Endothelial cell of umbilical vein (primary cell): ENCODE measurements around the gene JAZF1. TPM values are rescaled to one million over a fixed set of nuclear protein-coding genes. Genes with fewer than 3 reads are reported as not detected.

Experiments
- BruUV-seq: library from RNA; stranded (reverse); fragments of 400-500 nt; replicated peaks from 2 replicates; lab custom pipeline; 2021; lab: Mats Ljungman, UMichigan
- CTCF ChIA-PET: fragments of 300-600, 350-600 bp; sonication (Branson Sonifier 250); formaldehyde crosslinking; loops from one replicate; lab custom pipeline; 2021; ENCODE audit warnings: antibody characterized with exemption, inconsistent platforms; lab: Charles Lee
- POLR2A ChIA-PET: fragments of 300-600, 350-600 bp; sonication (Branson Sonifier 250); formaldehyde crosslinking; loops from one replicate; lab custom pipeline; 2021; ENCODE audit warnings: antibody characterized with exemption, inconsistent platforms; lab: Charles Lee
- DNase-seq: peaks from one replicate; pipeline ENCODE4 v3.0.0-alpha.2; 2011; ENCODE audit warnings: low read depth, low spot score
- FAIRE-seq: peaks from 2 replicates; lab custom pipeline; 2011; peaks lifted over from hg19 to GRCh38; lab: Jason Lieb, UNC
- H2AFZ ChIP-seq: 2 replicates; pipeline ENCODE4 v1.6.0; 2012; ENCODE audit warnings: low read depth, low read length, control low read depth, inconsistent platforms
- H3K27ac ChIP-seq: 2 replicates; pipeline ENCODE4 v1.5.1; 2011; ENCODE audit warnings: low read depth, mild to moderate bottlenecking, control low read depth, low read length, moderate library complexity; ENCODE audit not compliant: insufficient read depth
- H3K27me3 ChIP-seq, 2 experiments: 2 replicates each; pipeline versions ENCODE4 v1.6.0 to v1.6.1; 2011; ENCODE audit warnings: low read length in 2 of 2, mixed read lengths in 1 of 2; ENCODE audit not compliant: control insufficient read depth in 2 of 2, insufficient read depth in 2 of 2
- H3K36me3 ChIP-seq, 2 experiments: 2 replicates in 1 of 2; 3 replicates in 1 of 2; pipeline ENCODE4 v1.5.1; 2011; ENCODE audit warnings: low read length in 2 of 2, mild to moderate bottlenecking in 1 of 2, moderate library complexity in 1 of 2; ENCODE audit not compliant: control insufficient read depth in 2 of 2, insufficient read depth in 2 of 2; ENCODE audit errors: extremely low read depth in 1 of 2
- H3K4me1 ChIP-seq: 3 replicates; pipeline ENCODE4 v1.5.1; 2011; ENCODE audit warnings: mild to moderate bottlenecking, low read length; ENCODE audit not compliant: control insufficient read depth, insufficient read depth; ENCODE audit errors: extremely low read depth
- H3K4me2 ChIP-seq: 2 replicates; pipeline ENCODE4 v1.6.1; 2011; ENCODE audit warnings: low read length, control low read depth, mixed read lengths; ENCODE audit not compliant: insufficient read depth
- H3K4me3 ChIP-seq, 3 experiments: fragments of 200-600 bp in 1 of 3; sonication (generic), shearing (Covaris generic) in 1 of 3; replicated peaks in 1 of 3; 2 replicates each; pipeline ENCODE4 v1.5.1; 2011 to 2016; ENCODE audit warnings: control low read depth in 3 of 3, low read length in 3 of 3, mild to moderate bottlenecking in 2 of 3, inconsistent platforms in 1 of 3, low read depth in 1 of 3, moderate library complexity in 1 of 3; ENCODE audit not compliant: insufficient read depth in 1 of 3
- H3K79me2 ChIP-seq: 2 replicates; pipeline ENCODE4 v1.6.0; 2012; ENCODE audit warnings: low read length, inconsistent platforms; ENCODE audit not compliant: control insufficient read depth, insufficient read depth
- H3K9ac ChIP-seq: replicated peaks from 2 replicates; pipeline ENCODE3; 2011; ENCODE audit warnings: low read length, control low read depth; ENCODE audit not compliant: insufficient read depth; ENCODE audit errors: extremely low read depth
- H3K9me1 ChIP-seq: replicated peaks from 3 replicates; pipeline ENCODE4 v1.6.0; 2011; ENCODE audit warnings: mild to moderate bottlenecking, low read length; ENCODE audit not compliant: control insufficient read depth, insufficient read depth; ENCODE audit errors: extremely low read depth
- H3K9me3 ChIP-seq: replicated peaks from 2 replicates; pipeline ENCODE4 v1.5.1; 2012; ENCODE audit warnings: low read length, inconsistent platforms; ENCODE audit not compliant: control insufficient read depth, insufficient read depth
- H4K20me1 ChIP-seq: replicated peaks from 2 replicates; pipeline ENCODE3; 2011; ENCODE audit warnings: mild to moderate bottlenecking, low read length; ENCODE audit not compliant: control insufficient read depth, insufficient read depth; ENCODE audit errors: extremely low read depth
- CTCF ChIP-seq, 2 donors: IDR thresholded peaks; 1 replicate in 1 of 2; 2 replicates in 1 of 2; pipeline ENCODE4 v1.5.1; 2011; ENCODE audit warnings: low read length in 2 of 2, mild to moderate bottlenecking in 2 of 2, moderate library complexity in 2 of 2, control low read depth in 1 of 2, inconsistent platforms in 1 of 2, low read depth in 1 of 2; ENCODE audit not compliant: insufficient read depth in 1 of 2; ENCODE audit errors: extremely low read depth in 1 of 2
- EZH2 ChIP-seq: IDR thresholded peaks from 2 replicates; pipeline ENCODE4 v1.6.1; 2012; ENCODE audit warnings: borderline replicate concordance, low read depth, mild to moderate bottlenecking, moderate library complexity, low read length, inconsistent platforms; ENCODE audit not compliant: severe bottlenecking
- FOS ChIP-seq: IDR thresholded peaks from 2 replicates; pipeline ENCODE4 v1.6.1; 2011; ENCODE audit warnings: mild to moderate bottlenecking, low read length, moderate library complexity, borderline replicate concordance; ENCODE audit not compliant: insufficient read depth
- GATA2 ChIP-seq: IDR thresholded peaks from 2 replicates; pipeline ENCODE4 v1.7.0; 2011; ENCODE audit warnings: low read depth, mild to moderate bottlenecking, moderate library complexity, mixed read lengths, low read length; ENCODE audit not compliant: insufficient read length, insufficient read depth
- JUN ChIP-seq: IDR thresholded peaks from 2 replicates; pipeline ENCODE4 v1.6.1; 2011; ENCODE audit warnings: borderline replicate concordance, low read depth; ENCODE audit not compliant: insufficient read length, insufficient read depth
- MYC ChIP-seq: IDR thresholded peaks from one replicate; pipeline ENCODE4 v1.6.1; 2011; ENCODE audit warnings: mild to moderate bottlenecking, low read depth, low read length
- POLR2A ChIP-seq: IDR thresholded peaks from 2 replicates; pipeline ENCODE4 v1.6.1; 2012; ENCODE audit warnings: low read depth, mild to moderate bottlenecking, control low read depth, low read length
- POLR2AphosphoS5 ChIP-seq: IDR thresholded peaks from 2 replicates; pipeline ENCODE4 v1.6.1; 2012; ENCODE audit warnings: low read depth, mild to moderate bottlenecking, control low read depth, low read length, moderate library complexity; ENCODE audit not compliant: insufficient read depth
- dilution Hi-C: fragments of 300-500 bp; cut with MboI; formaldehyde crosslinking; loops from one replicate; pipeline ENCODE4 v1.15.0; 2019; ENCODE audit warnings: low sequenced_read_pairs; ENCODE audit not compliant: extremely low pct_ligation_motif_present
- intact Hi-C: fragments of 100-400 bp; cut with micrococcal nuclease; formaldehyde crosslinking; loops from one replicate; pipeline ENCODE4 v1.10.0; 2022
- polyA plus RNA-seq, 4 experiments: library from polyadenylated mRNA; depleted of rRNA in 3 of 4; stranded (reverse) in 3 of 4; unstranded in 1 of 4; fragments of >200 nt; gene quantifications; 2 replicates each; pipeline versions ENCODE4 v1.2.1 to v1.2.3, GENCODE V29; 2011 to 2012; ENCODE audit warnings: missing spikeins in 1 of 4
- total RNA-seq: library from RNA; stranded (reverse); gene quantifications from 2 replicates; pipeline ENCODE4 v1.2.3, GENCODE V29; 2021
- TF ChIP-seq, protein P1 (sequence below): IDR thresholded peaks from 2 replicates; pipeline ENCODE4 v1.6.1; 2011; ENCODE audit not compliant: insufficient read depth, insufficient read length

The JAZF1 gene
- total and polyA plus RNA-seq, 2 donors (not counting 3 experiments of a cell fraction or from before 2014, with no cell fraction given) = 2.5 to 16.9 TPM

DNA sequence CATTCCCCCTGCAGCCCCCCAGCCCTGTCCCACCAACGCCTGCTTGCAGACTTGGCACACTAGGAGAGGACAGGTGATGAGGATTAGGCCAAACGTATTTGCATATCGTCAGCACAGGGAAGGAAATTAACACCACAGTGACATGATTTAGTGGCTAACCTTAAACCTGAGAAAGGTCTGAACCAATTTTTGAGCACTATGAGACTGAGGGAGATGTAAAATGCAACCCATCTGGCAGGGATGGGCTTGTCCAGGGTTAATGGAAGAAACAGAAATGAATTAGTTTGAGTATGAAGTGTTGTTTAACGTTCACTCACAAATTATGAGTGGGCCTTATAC lies 257.0 kb downstream of the JAZF1 start:
- BruUV-seq = no TSS peak
- intact Hi-C loops = loop anchor here (5.0 to 10.0 kb wide), 3 partner anchors 154 to 319 kb away; no protein-coding TSS in a partner anchor
- TF ChIP-seq POLR2AphosphoS5 (no peak), FOS (no peak), GATA2 (no peak), JUN (no peak), EZH2 (no peak), POLR2A (no peak), CTCF (IDR thresholded peaks at IDR 0.05; ENCODE audit: extremely low read depth in 1 of 2, insufficient read depth in 1 of 2, low read depth in 1 of 2, low read length in 2 of 2) (no peak), MYC (no peak)
- TF ChIP-seq, protein P1, sequence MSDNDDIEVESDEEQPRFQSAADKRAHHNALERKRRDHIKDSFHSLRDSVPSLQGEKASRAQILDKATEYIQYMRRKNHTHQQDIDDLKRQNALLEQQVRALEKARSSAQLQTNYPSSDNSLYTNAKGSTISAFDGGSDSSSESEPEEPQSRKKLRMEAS = no peak

More for the DNA sequence above, 257.0 kb downstream of the JAZF1 start:
- dilution Hi-C loops = no loop called here
- Histone ChIP-seq H3K27me3 (no peaks in the 10 kb centered on the region), H3K4me1 (peaks cover 21% of the 10 kb centered on the region), H3K9ac (no peak overlapping the region), H3K79me2 (no peaks in the 10 kb centered on the region), H3K4me3 (no peak overlapping the region), H3K36me3 (no peaks in the 10 kb centered on the region), H4K20me1 (no peaks in the 10 kb centered on the region), H2AFZ (no peak overlapping the region), H3K4me2 (no peak overlapping the region), H3K9me3 (no peaks in the 10 kb centered on the region), H3K9me1 (no peaks in the 10 kb centered on the region), H3K27ac (no peak overlapping the region)
- CTCF ChIA-PET = interaction anchor here (1.9 kb wide), 1 partner anchor 714 kb away, joined by 8 read pairs; no protein-coding TSS in a partner anchor
- DNase-seq (no peak), FAIRE-seq (no peak)
- POLR2A ChIA-PET = no interaction called here
